GM12878 (cell line): ENCODE measurements around the gene KCNC2. TPM values are rescaled to one million over a fixed set of nuclear protein-coding genes. Genes with fewer than 3 reads are reported as not detected.

Experiments
- ATAC-seq: fragments of 200-7000 bp; cut with Tn5 transposase; 3 replicates; pipeline ENCODE4 v1.9.1; 2020; ENCODE audit warnings: mild to moderate bottlenecking, moderate library complexity
- BruUV-seq: library from RNA; stranded (reverse); fragments of 400-500 nt; replicated peaks from 2 replicates; lab custom pipeline; 2021; lab: Mats Ljungman, UMichigan
- CTCF ChIA-PET: fragments of 300-600 bp; sonication (Branson Sonifier 250); formaldehyde crosslinking; extraction: SDS; loops from one replicate; lab custom pipeline; 2021; ENCODE audit warnings: inconsistent platforms; lab: Yijun Ruan, JAX
- POLR2A ChIA-PET: fragments of 350-600 bp; formaldehyde crosslinking; extraction: SDS; loops from one replicate; lab custom pipeline; 2021; ENCODE audit warnings: inconsistent platforms; lab: Charles Lee
- RAD21 ChIA-PET: fragments of 300-600 bp; sonication (Branson Sonifier 250); formaldehyde crosslinking; loops from one replicate; lab custom pipeline; 2023; ENCODE audit warnings: antibody characterized with exemption; ENCODE audit not compliant: unreplicated experiment; lab: Charles Lee
- SMC1A ChIA-PET: fragments of 300-600 bp; sonication (Branson Sonifier 250); formaldehyde crosslinking; loops from one replicate; lab custom pipeline; 2023; ENCODE audit not compliant: unreplicated experiment, uncharacterized antibody; lab: Charles Lee
- DNase-seq: peaks from one replicate; pipeline ENCODE4 v3.0.0-alpha.2; 2011; ENCODE audit warnings: low read depth, low spot score
- FAIRE-seq: peaks from 3 replicates; lab custom pipeline; 2011; peaks lifted over from hg19 to GRCh38; lab: Jason Lieb, UNC
- H2AFZ ChIP-seq: 2 replicates; pipeline ENCODE4 v1.6.0; 2011; ENCODE audit warnings: low read depth, low read length, control low read depth; ENCODE audit not compliant: control insufficient read depth
- H3K27ac ChIP-seq: 2 replicates; pipeline ENCODE4 v1.5.1; 2011; ENCODE audit warnings: control low read depth; ENCODE audit not compliant: control insufficient read depth, insufficient read depth
- H3K27me3 ChIP-seq, 2 experiments: replicated peaks in 1 of 2; 2 replicates each; pipeline versions ENCODE4 v1.6.0 to v1.6.1; 2011; ENCODE audit warnings: low read length in 1 of 2; ENCODE audit not compliant: control insufficient read depth in 2 of 2, insufficient read depth in 2 of 2
- H3K36me3 ChIP-seq, 2 experiments: 2 replicates each; pipeline ENCODE4 v1.5.1; 2011; ENCODE audit warnings: low read length in 1 of 2; ENCODE audit not compliant: control insufficient read depth in 2 of 2, insufficient read depth in 2 of 2
- H3K4me1 ChIP-seq: 2 replicates; pipeline ENCODE4 v1.6.1; 2011; ENCODE audit warnings: mild to moderate bottlenecking, low read length, moderate library complexity, mixed read lengths; ENCODE audit not compliant: control insufficient read depth, insufficient read depth
- H3K4me2 ChIP-seq: 2 replicates; pipeline ENCODE4 v1.6.0; 2011; ENCODE audit warnings: control low read depth; ENCODE audit not compliant: control insufficient read depth, insufficient read depth
- H3K4me3 ChIP-seq: fragments of 200-600 bp; sonication (generic); 2 replicates; pipeline ENCODE4 v1.5.1; 2016
- H3K79me2 ChIP-seq: 2 replicates; pipeline ENCODE4 v1.6.0; 2011; ENCODE audit warnings: low read length; ENCODE audit not compliant: control insufficient read depth, insufficient read depth
- H3K9ac ChIP-seq: 2 replicates; pipeline ENCODE4 v1.8.0; 2011; ENCODE audit warnings: low read length, control low read depth, mixed read lengths; ENCODE audit not compliant: control insufficient read depth, insufficient read depth
- H3K9me3 ChIP-seq: replicated peaks from 3 replicates; pipeline ENCODE4 v1.5.1; 2011; ENCODE audit warnings: mild to moderate bottlenecking, low read length; ENCODE audit not compliant: control insufficient read depth, insufficient read depth
- H4K20me1 ChIP-seq: 2 replicates; pipeline ENCODE4 v1.6.0; 2011; ENCODE audit not compliant: control insufficient read depth, insufficient read depth
- BMI1 ChIP-seq: fragments of 450-650 bp; IDR thresholded peaks from 2 replicates; pipeline ENCODE4 v1.6.1; 2016; ENCODE audit warnings: mild to moderate bottlenecking, moderate library complexity, borderline replicate concordance
- CBFB ChIP-seq: IDR thresholded peaks from 2 replicates; pipeline ENCODE4 v1.6.1; 2016; ENCODE audit warnings: antibody characterized with exemption, low read depth
- E4F1 ChIP-seq: fragments of 450-650 bp; IDR thresholded peaks from 2 replicates; pipeline ENCODE4 v1.6.1; 2018; ENCODE audit warnings: borderline replicate concordance, mild to moderate bottlenecking; ENCODE audit not compliant: partially characterized antibody
- NFYA ChIP-seq: IDR thresholded peaks from 2 replicates; pipeline ENCODE4 v1.6.1; 2011; ENCODE audit warnings: low read depth, mild to moderate bottlenecking, low read length, improper control_type of control experiment, borderline replicate concordance
- NRF1 ChIP-seq: conservative IDR thresholded peaks from 2 replicates; pipeline ENCODE4 v1.6.1; 2011; ENCODE audit warnings: mild to moderate bottlenecking, low read depth, low read length, improper control_type of control experiment
- POLR2A ChIP-seq: IDR thresholded peaks from 2 replicates; pipeline ENCODE4 v1.6.1; 2011; ENCODE audit warnings: low read depth, mild to moderate bottlenecking, low read length
- ZBED1 ChIP-seq: IDR thresholded peaks from 2 replicates; pipeline ENCODE4 v1.6.1; 2016; ENCODE audit warnings: borderline replicate concordance
- ZNF217 ChIP-seq: fragments of 450-650 bp; IDR thresholded peaks from 2 replicates; pipeline ENCODE4 v1.6.1; 2017; ENCODE audit warnings: antibody characterized with exemption, mild to moderate bottlenecking
- WGBS: methylation state at CpG from one replicate; pipeline ENCODE4 v1.1.6; 2016; ENCODE audit warnings: low lambda C conversion rate; ENCODE audit not compliant: insufficient replicate concordance, insufficient coverage; ENCODE audit errors: missing lambda C conversion rate; 5-methylcytosine and 5-hydroxymethylcytosine counted together
- in situ Hi-C: fragments of 300-500 bp; cut with MboI; formaldehyde crosslinking; loops from 9 replicates; pipeline ENCODE4 v1.14.3; 2018; ENCODE audit warnings: mixed read lengths
- intact Hi-C: fragments of 100-400 bp; cut with micrococcal nuclease; formaldehyde crosslinking; loops from one replicate; pipeline ENCODE4 v1.14.2; 2022; ENCODE audit not compliant: unreplicated experiment
- polyA plus RNA-seq, 11 experiments: library from polyadenylated mRNA; depleted of rRNA in 4 of 11; unstranded in 6 of 11; stranded (reverse) in 5 of 11; fragments of >200 nt; fragmentation: Nextera tagmentation in 4 of 11; fragmentation: Illumina TruSeq in 1 of 11; extraction: Ambion mirVana in 4 of 11; extraction: Trizol in 1 of 11; gene quantifications; 1 replicate in 1 of 11; 2 replicates in 10 of 11; pipeline versions ENCODE4 v1.2.1 to v1.2.3, GENCODE V29; 2011 to 2016; ENCODE audit warnings: inconsistent platforms in 2 of 11, missing spikeins in 2 of 11, low read depth in 1 of 11
- total RNA-seq, 4 experiments: library from RNA; depleted of rRNA in 3 of 4; stranded (reverse); fragments of >200 nt in 3 of 4; fragmentation: Illumina TruSeq in 1 of 4; extraction: Trizol in 1 of 4; gene quantifications; 2 replicates each; pipeline versions ENCODE4 v1.2.1 to v1.2.3, GENCODE V29; 2013 to 2021
- TF ChIP-seq, protein P1 (sequence below): fragments of 450-650 bp; IDR thresholded peaks from 2 replicates; pipeline ENCODE4 v1.6.1; 2016; ENCODE audit warnings: mild to moderate bottlenecking, moderate library complexity, borderline replicate concordance

KCNC2 gene
- total and polyA plus RNA-seq, 10 of the 15 experiments (the other 5 are each of a cell fraction or from before 2014, with no cell fraction given): 0.03 to 2.3 (median 0.08) TPM; not detected in 7

DNA sequence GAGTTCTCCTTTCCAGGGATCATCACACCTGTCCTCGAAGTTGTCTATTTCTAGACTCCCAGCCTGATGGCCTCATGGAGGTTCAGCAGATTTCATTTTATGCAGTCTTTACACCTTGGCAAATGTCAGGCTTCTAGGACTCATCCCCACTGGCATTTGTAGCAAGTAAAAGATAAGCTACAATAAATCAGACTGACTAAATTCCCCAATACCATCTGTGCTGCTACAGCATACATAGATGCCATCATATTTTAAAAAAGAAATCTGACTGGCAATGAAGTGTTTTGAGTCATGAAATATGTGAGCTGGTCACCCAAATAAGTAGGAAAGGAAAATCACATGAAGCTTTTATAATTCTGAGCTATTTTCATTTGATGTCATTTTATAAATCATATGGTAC is 55.3 kb downstream of the KCNC2 start:
- H3K4me2 ChIP-seq: no peak overlapping the region
- H3K4me1 ChIP-seq: no peaks in the 10 kb centered on the region
- no TSS peak for BruUV-seq
- no peaks in the 10 kb centered on the region for H4K20me1 ChIP-seq
- H3K79me2 ChIP-seq: no peaks in the 10 kb centered on the region
- 0% methylated on average over 1 of the region's 1 CpG for WGBS
- CTCF ChIA-PET: interaction anchor here (0.5 to 0.6 kb wide), 2 partner anchors 9 to 154 kb away, joined by 3 to 4 read pairs; no protein-coding TSS in a partner anchor
- H3K9me3 ChIP-seq: no peaks in the 10 kb centered on the region
- in situ Hi-C loops: no loop called here
- SMC1A ChIA-PET: no interaction called here
- DNase-seq (no peak), ATAC-seq (no peak), FAIRE-seq (no peak)
- no peak overlapping the region for H2AFZ ChIP-seq
- TF ChIP-seq ZNF217 (no peak), POLR2A (no peak), BMI1 (no peak), NRF1 (no peak), CBFB (no peak), E4F1 (no peak), NFYA (no peak), ZBED1 (no peak)
- TF ChIP-seq, protein P1, sequence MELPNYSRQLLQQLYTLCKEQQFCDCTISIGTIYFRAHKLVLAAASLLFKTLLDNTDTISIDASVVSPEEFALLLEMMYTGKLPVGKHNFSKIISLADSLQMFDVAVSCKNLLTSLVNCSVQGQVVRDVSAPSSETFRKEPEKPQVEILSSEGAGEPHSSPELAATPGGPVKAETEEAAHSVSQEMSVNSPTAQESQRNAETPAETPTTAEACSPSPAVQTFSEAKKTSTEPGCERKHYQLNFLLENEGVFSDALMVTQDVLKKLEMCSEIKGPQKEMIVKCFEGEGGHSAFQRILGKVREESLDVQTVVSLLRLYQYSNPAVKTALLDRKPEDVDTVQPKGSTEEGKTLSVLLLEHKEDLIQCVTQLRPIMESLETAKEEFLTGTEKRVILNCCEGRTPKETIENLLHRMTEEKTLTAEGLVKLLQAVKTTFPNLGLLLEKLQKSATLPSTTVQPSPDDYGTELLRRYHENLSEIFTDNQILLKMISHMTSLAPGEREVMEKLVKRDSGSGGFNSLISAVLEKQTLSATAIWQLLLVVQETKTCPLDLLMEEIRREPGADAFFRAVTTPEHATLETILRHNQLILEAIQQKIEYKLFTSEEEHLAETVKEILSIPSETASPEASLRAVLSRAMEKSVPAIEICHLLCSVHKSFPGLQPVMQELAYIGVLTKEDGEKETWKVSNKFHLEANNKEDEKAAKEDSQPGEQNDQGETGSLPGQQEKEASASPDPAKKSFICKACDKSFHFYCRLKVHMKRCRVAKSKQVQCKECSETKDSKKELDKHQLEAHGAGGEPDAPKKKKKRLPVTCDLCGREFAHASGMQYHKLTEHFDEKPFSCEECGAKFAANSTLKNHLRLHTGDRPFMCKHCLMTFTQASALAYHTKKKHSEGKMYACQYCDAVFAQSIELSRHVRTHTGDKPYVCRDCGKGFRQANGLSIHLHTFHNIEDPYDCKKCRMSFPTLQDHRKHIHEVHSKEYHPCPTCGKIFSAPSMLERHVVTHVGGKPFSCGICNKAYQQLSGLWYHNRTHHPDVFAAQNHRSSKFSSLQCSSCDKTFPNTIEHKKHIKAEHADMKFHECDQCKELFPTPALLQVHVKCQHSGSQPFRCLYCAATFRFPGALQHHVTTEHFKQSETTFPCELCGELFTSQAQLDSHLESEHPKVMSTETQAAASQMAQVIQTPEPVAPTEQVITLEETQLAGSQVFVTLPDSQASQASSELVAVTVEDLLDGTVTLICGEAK: no peak
- no peak overlapping the region for H3K9ac ChIP-seq
- POLR2A ChIA-PET: no interaction called here
- no peak overlapping the region for H3K27ac ChIP-seq
- no peaks in the 10 kb centered on the region for H3K36me3 ChIP-seq
- H3K27me3 ChIP-seq: no peaks in the 10 kb centered on the region
- H3K4me3 ChIP-seq: no peak overlapping the region
- intact Hi-C loops: no loop called here
- RAD21 ChIA-PET: no interaction called here
